Parathyroid adenoma (tissue), 2 donors: ENCODE measurements around the gene PDE8A.

Source experiments
- H2AFZ ChIP-seq: fragments of 300-600 bp; sonication (generic); one replicate; pipeline ENCODE4 v1.7.0; 2017; ENCODE audit warnings: antibody characterized with exemption, mild to moderate bottlenecking
- H3K27ac ChIP-seq: fragments of 300-600 bp; sonication (generic); one replicate; pipeline ENCODE4 v1.7.0; 2017
- H3K27me3 ChIP-seq: fragments of 300-600 bp; sonication (generic); one replicate; pipeline ENCODE4 v1.7.0; 2017; ENCODE audit warnings: low read length; ENCODE audit not compliant: control insufficient read depth, insufficient read depth
- H3K36me3 ChIP-seq: fragments of 300-600 bp; sonication (generic); one replicate; pipeline ENCODE4 v1.7.0; 2017; ENCODE audit warnings: low read length; ENCODE audit not compliant: control insufficient read depth, insufficient read depth
- H3K4me1 ChIP-seq: fragments of 300-600 bp; sonication (generic); one replicate; pipeline ENCODE4 v1.7.0; 2017; ENCODE audit warnings: control low read depth
- H3K4me2 ChIP-seq: fragments of 300-600 bp; sonication (generic); one replicate; pipeline ENCODE4 v1.7.0; 2017; ENCODE audit warnings: low read length
- H3K4me3 ChIP-seq: fragments of 300-600 bp; sonication (generic); one replicate; pipeline ENCODE4 v1.7.0; 2017; ENCODE audit warnings: low read depth, low read length
- H3K79me2 ChIP-seq: fragments of 300-600 bp; sonication (generic); one replicate; pipeline ENCODE4 v1.7.0; 2017; ENCODE audit warnings: control low read depth
- H3K9ac ChIP-seq: fragments of 300-600 bp; sonication (generic); one replicate; pipeline ENCODE4 v1.7.0; 2017; ENCODE audit warnings: mild to moderate bottlenecking
- H3K9me3 ChIP-seq: fragments of 300-600 bp; sonication (generic); one replicate; pipeline ENCODE4 v1.7.0; 2017; ENCODE audit warnings: low read length; ENCODE audit not compliant: control insufficient read depth
- CTCF ChIP-seq: fragments of 300-600 bp; sonication (generic); IDR thresholded peaks from one replicate; pipeline ENCODE4 v1.7.0; 2017; ENCODE audit warnings: antibody characterized with exemption, mild to moderate bottlenecking
- donor health status: primary hyperparathyroidism.

PDE8A gene

GRCh38 chr15:85088300-85088699 lies 106.6 kb downstream of the PDE8A start:
- Histone ChIP-seq H3K36me3 (no peaks in the 10 kb centered on the region), H3K4me1 (no peaks in the 10 kb centered on the region), H2AFZ (no peak overlapping the region), H3K9me3 (no peaks in the 10 kb centered on the region), H3K4me2 (no peak overlapping the region), H3K4me3 (no peak overlapping the region), H3K79me2 (no peaks in the 10 kb centered on the region), H3K27me3 (no peaks in the 10 kb centered on the region), H3K27ac (no peak overlapping the region), H3K9ac (no peak overlapping the region)
- no peak for TF ChIP-seq CTCF

- H3K79me2 ChIP-seq, result no peaks in the 10 kb centered on the region
- no peaks in the 10 kb centered on the region for H3K27me3 ChIP-seq
- no peak overlapping the region for H3K27ac ChIP-seq
- H3K9ac ChIP-seq, result no peak overlapping the region
- no peak overlapping the region for H2AFZ ChIP-seq
- H3K4me1 ChIP-seq, result no peaks in the 10 kb centered on the region
- H3K36me3 ChIP-seq, result no peaks in the 10 kb centered on the region
- no peak overlapping the region for H3K4me3 ChIP-seq
- no peak for TF ChIP-seq CTCF
- no peaks in the 10 kb centered on the region for H3K9me3 ChIP-seq
- no peak overlapping the region for H3K4me2 ChIP-seq
Measured at GRCh38 chr15:85089929-85090597, 108.4 kb downstream of the PDE8A start.

GRCh38 chr15:85091990-85092389 lies 110.3 kb downstream of the PDE8A start:
- TF ChIP-seq CTCF, result no peak
- H3K4me1 ChIP-seq, result no peaks in the 10 kb centered on the region
- H3K4me3 ChIP-seq, result no peak overlapping the region
- H3K27me3 ChIP-seq, result no peaks in the 10 kb centered on the region
- no peak overlapping the region for H3K4me2 ChIP-seq
- no peaks in the 10 kb centered on the region for H3K79me2 ChIP-seq
- no peaks in the 10 kb centered on the region for H3K9me3 ChIP-seq
- no peak overlapping the region for H3K27ac ChIP-seq
- H2AFZ ChIP-seq, result no peak overlapping the region
- no peaks in the 10 kb centered on the region for H3K36me3 ChIP-seq
- no peak overlapping the region for H3K9ac ChIP-seq

GRCh38 chr15:85094685-85095084 lies 113.0 kb downstream of the PDE8A start:
- Histone ChIP-seq H3K9ac (no peak overlapping the region), H3K79me2 (no peaks in the 10 kb centered on the region), H3K36me3 (no peaks in the 10 kb centered on the region), H3K9me3 (no peaks in the 10 kb centered on the region), H3K27me3 (no peaks in the 10 kb centered on the region), H3K4me2 (no peak overlapping the region), H3K27ac (no peak overlapping the region), H3K4me1 (no peaks in the 10 kb centered on the region), H2AFZ (no peak overlapping the region), H3K4me3 (no peak overlapping the region)
- TF ChIP-seq CTCF, result no peak

GRCh38 chr15:85095566-85095965 lies 113.9 kb downstream of the PDE8A start:
- Histone ChIP-seq H3K27me3 (no peaks in the 10 kb centered on the region), H3K4me1 (no peaks in the 10 kb centered on the region), H3K4me3 (no peak overlapping the region), H3K9me3 (no peaks in the 10 kb centered on the region), H3K4me2 (no peak overlapping the region), H3K27ac (no peak overlapping the region), H3K79me2 (no peaks in the 10 kb centered on the region), H2AFZ (no peak overlapping the region), H3K36me3 (no peaks in the 10 kb centered on the region), H3K9ac (no peak overlapping the region)
- no peak for TF ChIP-seq CTCF
